MG63 (cell line): ENCODE data around the gene TUBB4B. TPM values are rescaled to one million over a fixed set of nuclear protein-coding genes. Genes with fewer than 3 reads are reported as not detected.

Source experiments
- DNase-seq: peaks from one replicate; pipeline ENCODE4 v3.0.0-alpha.2; 2020
- H3K27me3 ChIP-seq: fragments of 250-450 bp; sonication (Bioruptor Pico); 2 replicates; pipeline ENCODE4 v1.5.1; 2020; ENCODE audit warnings: mild to moderate bottlenecking, moderate library complexity
- H3K36me3 ChIP-seq: fragments of 250-450 bp; sonication (Bioruptor Pico); 2 replicates; pipeline ENCODE4 v1.5.1; 2020; ENCODE audit warnings: mild to moderate bottlenecking, moderate library complexity
- H3K4me3 ChIP-seq: fragments of 250-450 bp; sonication (Bioruptor Pico); 2 replicates; pipeline ENCODE4 v1.5.1; 2020; ENCODE audit warnings: mild to moderate bottlenecking, moderate library complexity
- H3K9me3 ChIP-seq: fragments of 250-450 bp; sonication (Bioruptor Pico); 2 replicates; pipeline ENCODE4 v1.5.1; 2020; ENCODE audit warnings: mild to moderate bottlenecking, moderate library complexity
- total RNA-seq: library from RNA; depleted of rRNA; stranded (reverse); fragments of >200 nt; shearing (Covaris generic); gene quantifications from 2 replicates; pipeline ENCODE4 v1.2.3, GENCODE V29; 2014; ENCODE audit warnings: low replicate concordance

Gene TUBB4B
- total RNA-seq, 1 experiment from 2014 or later: 829 TPM

GRCh38 chr9:137205126-137206069, 35.7 kb upstream of the TUBB4B start, which contains the start of the genes NDOR1 and TMEM203:
Gene NDOR1, plus strand, starts transcription at chr9:137205700. Its CDS starts 78 bp downstream, at chr9:137205778.
Gene TMEM203, minus strand, starts transcription at chr9:137205648. Its CDS starts 234 bp downstream, at chr9:137205414.
- no peaks in the 10 kb centered on the region for H3K27me3 ChIP-seq
- H3K36me3 ChIP-seq: peaks cover 17% of the 10 kb centered on the region
- no peaks in the 10 kb centered on the region for H3K9me3 ChIP-seq
- H3K4me3 ChIP-seq: peak within 1 kb of the TSS; percentile 82
- DNase-seq: peak; percentile 90

DNA sequence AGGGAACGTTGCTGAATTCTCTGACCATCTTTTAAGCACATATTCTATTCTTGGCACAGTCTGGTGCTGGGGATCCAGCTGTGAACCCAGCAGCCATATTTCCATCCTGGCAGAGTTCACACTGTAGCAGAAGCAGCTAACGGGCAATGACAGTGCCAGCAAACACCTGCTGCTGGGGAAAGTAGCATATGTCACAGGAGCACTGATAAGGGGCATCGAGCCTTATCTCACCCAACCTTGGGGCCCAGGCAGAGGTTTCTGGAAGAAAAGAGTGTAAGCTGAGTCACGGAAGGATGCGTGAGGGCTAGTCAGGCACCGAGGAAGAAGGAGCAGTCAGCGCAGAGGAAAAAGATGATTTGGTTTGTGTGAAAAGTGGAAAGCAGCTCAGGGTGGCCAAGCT, 34.5 kb upstream of the TUBB4B start:
- no peaks in the 10 kb centered on the region for H3K27me3 ChIP-seq
- no peak for DNase-seq
- H3K36me3 ChIP-seq: peaks cover 17% of the 10 kb centered on the region
- H3K9me3 ChIP-seq: no peaks in the 10 kb centered on the region
- peak overlapping the region; percentile 82 for H3K4me3 ChIP-seq

- Histone ChIP-seq H3K27me3 (no peaks in the 10 kb centered on the region), H3K36me3 (peaks cover 13% of the 10 kb centered on the region), H3K4me3 (no peak overlapping the region), H3K9me3 (no peaks in the 10 kb centered on the region)
- DNase-seq: no peak
Observed at GRCh38 chr9:137211532-137211931, 29.6 kb upstream of the TUBB4B start.

- DNase-seq: no peak
- Histone ChIP-seq H3K27me3 (no peaks in the 10 kb centered on the region), H3K9me3 (no peaks in the 10 kb centered on the region), H3K36me3 (peaks cover 5% of the 10 kb centered on the region), H3K4me3 (no peak overlapping the region)
Observed at GRCh38 chr9:137212520-137212919, 28.6 kb upstream of the TUBB4B start.

DNA sequence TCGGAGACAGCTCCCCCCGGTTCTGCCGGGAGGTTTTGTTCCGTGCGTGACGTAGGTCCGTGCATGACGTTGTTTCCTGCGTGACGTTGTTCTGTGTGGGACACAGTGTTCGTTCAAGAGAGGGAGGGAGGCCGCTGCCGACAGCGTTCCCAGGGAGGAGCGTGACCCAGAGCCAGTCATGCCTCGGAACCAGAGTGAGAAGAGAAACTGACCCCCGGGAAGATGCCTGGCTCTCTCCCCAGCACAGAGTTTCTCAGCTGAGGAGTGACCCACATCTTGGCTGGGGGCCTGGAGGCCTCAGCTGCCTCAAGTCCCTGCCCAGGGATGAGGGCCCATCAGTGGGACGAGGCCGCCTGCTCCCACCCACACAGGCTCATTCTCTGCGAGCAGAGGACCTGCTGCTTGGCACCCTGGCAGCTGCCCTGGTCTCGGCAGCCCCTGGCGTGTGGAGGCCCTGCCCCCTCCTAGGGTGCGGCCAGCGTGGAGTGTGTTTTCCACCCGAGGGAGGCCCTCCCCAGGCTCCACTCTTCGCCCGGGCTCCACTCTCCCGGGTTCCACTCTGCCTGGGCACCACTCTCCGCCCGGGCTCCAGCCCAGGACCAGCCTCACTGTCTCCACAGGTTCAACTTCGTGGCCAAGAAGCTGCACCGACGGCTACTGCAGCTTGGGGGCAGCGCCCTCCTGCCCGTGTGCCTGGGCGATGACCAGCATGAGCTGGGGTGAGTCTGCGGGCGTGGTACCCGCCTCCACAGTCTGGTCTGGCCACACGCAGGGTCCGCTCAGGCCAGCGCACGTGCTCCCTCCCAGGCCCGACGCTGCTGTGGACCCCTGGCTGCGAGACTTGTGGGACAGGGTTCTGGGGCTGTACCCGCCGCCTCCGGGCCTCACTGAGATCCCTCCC, 27.7 kb upstream of the TUBB4B start:
- Histone ChIP-seq H3K9me3 (no peaks in the 10 kb centered on the region), H3K36me3 (peaks cover 2% of the 10 kb centered on the region; the same call in 1 of the 2 replicates), H3K4me3 (no peak overlapping the region), H3K27me3 (no peaks in the 10 kb centered on the region)
- DNase-seq: no peak

DNA sequence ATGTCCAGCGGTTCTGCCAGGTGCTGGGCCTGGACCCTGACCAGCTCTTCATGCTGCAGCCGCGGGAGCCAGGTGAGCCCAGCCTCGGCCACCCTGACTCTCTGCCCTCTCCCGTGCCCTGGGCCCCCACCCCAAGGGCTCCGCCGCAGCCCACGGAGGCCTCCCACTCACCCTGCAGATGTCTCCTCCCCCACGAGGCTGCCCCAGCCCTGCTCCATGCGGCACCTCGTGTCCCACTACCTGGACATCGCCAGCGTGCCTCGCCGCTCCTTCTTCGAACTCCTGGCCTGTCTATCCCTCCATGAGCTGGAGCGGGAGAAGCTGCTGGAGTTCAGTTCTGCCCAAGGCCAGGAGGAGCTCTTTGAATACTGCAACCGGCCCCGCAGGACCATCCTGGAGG, 26.5 kb upstream of the TUBB4B start:
- Histone ChIP-seq H3K9me3 (no peaks in the 10 kb centered on the region), H3K4me3 (no peak overlapping the region), H3K36me3 (peaks cover 2% of the 10 kb centered on the region; the same call in 1 of the 2 replicates), H3K27me3 (no peaks in the 10 kb centered on the region)
- no peak for DNase-seq

- no peak for DNase-seq
- peaks cover 2% of the 10 kb centered on the region; the same call in 1 of the 2 replicates for H3K36me3 ChIP-seq
- H3K9me3 ChIP-seq: no peaks in the 10 kb centered on the region
- H3K4me3 ChIP-seq: no peak overlapping the region
- no peaks in the 10 kb centered on the region for H3K27me3 ChIP-seq
Observed at GRCh38 chr9:137215196-137215986, 25.7 kb upstream of the TUBB4B start.

- no peaks in the 10 kb centered on the region for H3K9me3 ChIP-seq
- H3K4me3 ChIP-seq: no peak overlapping the region
- H3K36me3 ChIP-seq: peaks cover 2% of the 10 kb centered on the region; the same call in 1 of the 2 replicates
- DNase-seq: no peak
- H3K27me3 ChIP-seq: no peaks in the 10 kb centered on the region
Observed at GRCh38 chr9:137216188-137216965, 24.7 kb upstream of the TUBB4B start.

- Histone ChIP-seq H3K9me3 (no peaks in the 10 kb centered on the region), H3K27me3 (no peaks in the 10 kb centered on the region), H3K36me3 (peaks cover 2% of the 10 kb centered on the region; the same call in 1 of the 2 replicates), H3K4me3 (no peak overlapping the region)
- no peak for DNase-seq
Observed at GRCh38 chr9:137217276-137218211, 23.5 kb upstream of the TUBB4B start.

DNA sequence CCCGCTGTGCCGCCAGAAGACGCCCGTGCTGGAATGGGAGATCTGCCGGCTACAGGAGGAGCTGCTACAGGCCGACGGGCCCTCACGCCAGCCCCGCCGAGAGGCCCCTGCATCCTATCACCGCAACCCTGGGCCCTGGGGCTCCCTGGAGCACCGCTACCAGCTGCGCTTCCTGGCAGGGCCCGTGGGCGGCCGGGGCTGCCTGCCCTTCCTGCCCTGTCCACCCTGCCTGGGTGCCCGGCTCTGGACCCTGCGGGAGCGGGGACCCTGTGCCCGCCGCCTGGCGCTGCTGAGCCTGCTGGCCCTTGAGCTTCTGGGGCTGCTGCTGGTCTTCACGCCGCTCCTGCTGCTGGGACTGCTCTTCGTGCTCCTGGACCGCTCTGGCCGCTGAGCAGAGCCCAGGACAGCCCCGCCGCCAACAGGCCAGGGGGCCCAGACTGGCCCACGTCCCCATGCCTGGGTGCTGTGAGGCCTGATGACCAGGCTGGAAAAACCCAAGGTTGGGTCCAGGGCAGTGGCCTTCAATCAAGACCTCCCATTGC, 22.8 kb upstream of the TUBB4B start:
- DNase-seq: no peak
- no peaks in the 10 kb centered on the region; the same call in 1 of the 2 replicates for H3K36me3 ChIP-seq
- H3K9me3 ChIP-seq: no peaks in the 10 kb centered on the region
- no peak overlapping the region for H3K4me3 ChIP-seq
- H3K27me3 ChIP-seq: no peaks in the 10 kb centered on the region

- peak; percentile 46 for DNase-seq
Observed at GRCh38 chr9:137218754-137219271, 22.3 kb upstream of the TUBB4B start.

DNA sequence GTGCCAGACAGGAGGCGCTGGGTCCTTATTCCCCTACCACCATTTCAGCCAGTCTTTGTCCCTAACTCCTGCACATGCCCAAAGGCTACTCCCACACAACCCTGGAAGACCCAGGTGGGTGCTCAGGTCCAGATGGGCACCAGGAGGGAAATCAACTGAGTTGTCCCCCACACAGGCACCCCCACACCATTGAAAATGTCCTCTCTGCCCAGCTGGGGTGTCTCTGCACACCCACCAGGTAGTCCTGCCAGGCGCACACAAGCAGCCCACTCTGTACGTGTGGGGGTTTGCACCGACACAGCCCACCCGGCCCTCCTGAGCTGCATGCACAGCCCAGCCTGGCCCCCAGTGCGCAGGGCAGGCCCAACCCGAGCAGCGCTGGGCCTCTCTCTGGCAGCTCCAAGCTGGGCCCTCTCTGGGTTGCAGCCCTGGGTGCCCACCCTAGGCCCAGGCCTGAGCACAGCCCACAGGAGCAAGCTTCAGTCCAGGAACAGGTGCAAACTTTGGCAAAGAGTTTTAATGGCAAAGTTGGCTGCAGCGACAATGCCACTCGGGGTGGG, 21.2 kb upstream of the TUBB4B start:
- no peaks in the 10 kb centered on the region; the same call in 1 of the 2 replicates for H3K36me3 ChIP-seq
- H3K9me3 ChIP-seq: no peaks in the 10 kb centered on the region
- no peak for DNase-seq
- no peak overlapping the region for H3K4me3 ChIP-seq
- H3K27me3 ChIP-seq: no peaks in the 10 kb centered on the region

More at GRCh38 chr9:137218754-137219271, 22.3 kb upstream of the TUBB4B start:
- Histone ChIP-seq H3K4me3 (no peak overlapping the region), H3K27me3 (no peaks in the 10 kb centered on the region), H3K9me3 (no peaks in the 10 kb centered on the region), H3K36me3 (no peaks in the 10 kb centered on the region; the same call in 1 of the 2 replicates)

- Histone ChIP-seq H3K4me3 (no peak overlapping the region), H3K36me3 (no peaks in the 10 kb centered on the region; the same call in 1 of the 2 replicates), H3K27me3 (no peaks in the 10 kb centered on the region), H3K9me3 (no peaks in the 10 kb centered on the region)
- DNase-seq: no peak
Observed at GRCh38 chr9:137220317-137221094, 20.6 kb upstream of the TUBB4B start.
